OCI-LY1 (cell line): ENCODE results near the gene MN1.

Experiments used
- H2AFZ ChIP-seq: fragments of 200-600 bp; sonication (generic), shearing (Covaris generic); 2 replicates; pipeline ENCODE4 v1.6.0; 2014; ENCODE audit warnings: antibody characterized with exemption, mild to moderate bottlenecking, low read length
- H3F3A ChIP-seq: fragments of 200-600 bp; sonication (generic), shearing (Covaris generic); 2 replicates; pipeline ENCODE4 v1.6.0; 2014; ENCODE audit warnings: mild to moderate bottlenecking, antibody characterized with exemption, low read length, moderate library complexity; ENCODE audit not compliant: insufficient read depth
- H3K27ac ChIP-seq: fragments of 200-600 bp; sonication (generic); 2 replicates; pipeline ENCODE4 v1.5.1; 2014; ENCODE audit warnings: low read length, mixed run types, mild to moderate bottlenecking, low read depth; ENCODE audit not compliant: poor library complexity, severe bottlenecking
- H3K27me3 ChIP-seq: fragments of 200-600 bp; sonication (generic); 2 replicates; pipeline ENCODE4 v1.6.0; 2014; ENCODE audit warnings: antibody characterized with exemption, mild to moderate bottlenecking, low read length, moderate library complexity; ENCODE audit not compliant: insufficient read depth
- H3K36me3 ChIP-seq: fragments of 200-600 bp; sonication (generic); 2 replicates; pipeline ENCODE4 v1.6.1; 2014; ENCODE audit warnings: mild to moderate bottlenecking, antibody characterized with exemption, low read length, moderate library complexity, mixed read lengths; ENCODE audit not compliant: insufficient read depth
- H3K4me1 ChIP-seq: fragments of 200-600 bp; sonication (generic); 2 replicates; pipeline ENCODE4 v1.5.1; 2014; ENCODE audit warnings: mild to moderate bottlenecking, low read length, moderate library complexity; ENCODE audit not compliant: insufficient read depth, severe bottlenecking
- H3K4me2 ChIP-seq: fragments of 200-600 bp; sonication (generic), shearing (Covaris generic); 2 replicates; pipeline ENCODE4 v1.6.1; 2014; ENCODE audit warnings: low read length
- H3K4me3 ChIP-seq: fragments of 200-600 bp; sonication (generic); 2 replicates; pipeline ENCODE4 v1.5.1; 2014; ENCODE audit warnings: low read length, low read depth, mild to moderate bottlenecking, mixed read lengths; ENCODE audit not compliant: poor library complexity, severe bottlenecking
- H3K79me2 ChIP-seq: fragments of 200-600 bp; shearing (Covaris generic); 2 replicates; pipeline ENCODE4 v1.6.1; 2016; ENCODE audit warnings: mixed run types, low read length, mixed read lengths; ENCODE audit not compliant: insufficient read depth
- H3K9ac ChIP-seq: fragments of 200-600 bp; sonication (generic), shearing (Covaris generic); 2 replicates; pipeline ENCODE4 v1.6.1; 2014; ENCODE audit warnings: mild to moderate bottlenecking, low read length, mixed read lengths
- H3K9me2 ChIP-seq: fragments of 200-600 bp; sonication (generic), shearing (Covaris generic); 2 replicates; pipeline ENCODE4 v1.6.1; 2014; ENCODE audit warnings: low read depth, mild to moderate bottlenecking, low read length, mixed read lengths
- H3K9me3 ChIP-seq: fragments of 200-600 bp; shearing (Covaris generic); 2 replicates; pipeline ENCODE4 v1.6.1; 2014; ENCODE audit warnings: low read length, mixed read lengths
- H4K20me1 ChIP-seq: fragments of 200-600 bp; sonication (generic), shearing (Covaris generic); 2 replicates; pipeline ENCODE4 v1.6.0; 2016; ENCODE audit warnings: mild to moderate bottlenecking, low read length; ENCODE audit not compliant: insufficient read depth
- EZH2 ChIP-seq: fragments of 200-600 bp; sonication (generic), shearing (Covaris generic); IDR thresholded peaks from 2 replicates; pipeline ENCODE4 v1.8.0; 2017; ENCODE audit warnings: borderline replicate concordance, mixed run types, mild to moderate bottlenecking, antibody characterized with exemption, low read length, moderate library complexity, mixed read lengths
- TF ChIP-seq, protein P1 (sequence below): fragments of 200-600 bp; sonication (generic), shearing (Covaris generic); IDR thresholded peaks from 2 replicates; pipeline ENCODE4 v1.5.1; 2017; ENCODE audit warnings: mild to moderate bottlenecking, antibody characterized with exemption, low read length, moderate library complexity, mixed read lengths

Gene MN1

DNA sequence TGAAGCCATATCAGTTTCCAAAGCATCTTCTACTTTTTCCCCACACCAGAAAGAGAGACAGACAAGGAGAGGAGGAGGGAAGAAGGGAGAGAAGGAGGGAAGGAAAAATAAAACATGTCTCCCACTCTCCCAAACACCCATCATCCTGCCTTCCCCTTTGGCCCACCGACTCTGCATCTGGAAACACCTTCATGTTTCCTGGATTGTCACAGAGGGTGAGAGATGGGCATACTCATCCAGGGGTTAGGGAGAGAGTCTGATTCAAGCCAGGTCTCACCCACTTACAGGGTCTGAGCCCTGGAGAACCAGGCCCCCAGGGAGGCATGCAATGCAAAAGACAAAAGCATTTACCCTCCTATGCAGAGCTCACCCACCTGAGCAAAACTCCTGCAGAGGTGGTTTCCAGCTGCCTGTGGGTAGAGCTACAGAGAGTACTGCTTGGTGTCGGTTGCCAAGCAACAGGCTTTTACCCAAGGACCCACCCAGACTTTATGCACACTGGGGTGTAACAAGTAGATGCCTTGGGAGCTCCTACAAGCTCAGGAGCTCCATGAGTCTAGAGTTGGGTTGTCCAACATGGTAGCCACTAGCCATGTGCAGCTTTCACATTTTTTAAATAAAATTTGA, 33.4 kb downstream of the MN1 start:
- no peaks in the 10 kb centered on the region for H3K27me3 ChIP-seq
- H3K36me3 ChIP-seq, result no peaks in the 10 kb centered on the region

DNA sequence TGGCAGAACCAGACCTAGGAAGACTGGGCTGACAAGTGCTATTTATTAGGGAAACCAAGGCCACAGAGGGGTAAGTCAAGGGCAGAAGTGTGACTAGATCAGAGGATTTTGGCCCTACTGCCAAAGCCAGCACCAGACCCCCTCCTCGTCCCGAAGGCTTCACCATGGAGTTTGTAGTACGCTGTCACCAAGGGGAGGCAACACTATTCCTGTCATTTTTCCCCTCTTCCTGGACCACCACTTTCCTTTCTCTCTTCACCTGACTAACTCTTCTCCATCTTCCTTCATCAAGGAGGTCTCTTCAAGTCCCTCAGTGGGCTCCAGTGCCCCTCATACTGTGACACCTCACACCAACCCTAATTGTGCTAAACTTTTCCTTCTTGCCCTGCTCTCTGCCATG, 34.9 kb downstream of the MN1 start:
- Histone ChIP-seq H2AFZ (no peak overlapping the region), H3K36me3 (no peaks in the 10 kb centered on the region), H3K9me3 (no peaks in the 10 kb centered on the region), H3K4me3 (no peak overlapping the region), H3K4me2 (no peak overlapping the region), H4K20me1 (no peaks in the 10 kb centered on the region), H3K9me2 (no peaks in the 10 kb centered on the region), H3K27ac (no peak overlapping the region), H3K79me2 (no peaks in the 10 kb centered on the region), H3K4me1 (no peaks in the 10 kb centered on the region), H3F3A (no peaks in the 10 kb centered on the region), H3K9ac (no peak overlapping the region), H3K27me3 (no peaks in the 10 kb centered on the region)
- no peak for TF ChIP-seq EZH2
- TF ChIP-seq, protein P1, sequence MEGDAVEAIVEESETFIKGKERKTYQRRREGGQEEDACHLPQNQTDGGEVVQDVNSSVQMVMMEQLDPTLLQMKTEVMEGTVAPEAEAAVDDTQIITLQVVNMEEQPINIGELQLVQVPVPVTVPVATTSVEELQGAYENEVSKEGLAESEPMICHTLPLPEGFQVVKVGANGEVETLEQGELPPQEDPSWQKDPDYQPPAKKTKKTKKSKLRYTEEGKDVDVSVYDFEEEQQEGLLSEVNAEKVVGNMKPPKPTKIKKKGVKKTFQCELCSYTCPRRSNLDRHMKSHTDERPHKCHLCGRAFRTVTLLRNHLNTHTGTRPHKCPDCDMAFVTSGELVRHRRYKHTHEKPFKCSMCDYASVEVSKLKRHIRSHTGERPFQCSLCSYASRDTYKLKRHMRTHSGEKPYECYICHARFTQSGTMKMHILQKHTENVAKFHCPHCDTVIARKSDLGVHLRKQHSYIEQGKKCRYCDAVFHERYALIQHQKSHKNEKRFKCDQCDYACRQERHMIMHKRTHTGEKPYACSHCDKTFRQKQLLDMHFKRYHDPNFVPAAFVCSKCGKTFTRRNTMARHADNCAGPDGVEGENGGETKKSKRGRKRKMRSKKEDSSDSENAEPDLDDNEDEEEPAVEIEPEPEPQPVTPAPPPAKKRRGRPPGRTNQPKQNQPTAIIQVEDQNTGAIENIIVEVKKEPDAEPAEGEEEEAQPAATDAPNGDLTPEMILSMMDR, result no peak

More for the DNA sequence above, 33.4 kb downstream of the MN1 start:
- Histone ChIP-seq H3K4me3 (no peak overlapping the region), H3K9me2 (no peaks in the 10 kb centered on the region), H4K20me1 (no peaks in the 10 kb centered on the region), H3K4me2 (no peak overlapping the region), H3K9ac (no peak overlapping the region), H3F3A (no peaks in the 10 kb centered on the region), H3K27ac (no peak overlapping the region), H3K79me2 (no peaks in the 10 kb centered on the region), H2AFZ (no peak overlapping the region), H3K9me3 (no peaks in the 10 kb centered on the region), H3K4me1 (no peaks in the 10 kb centered on the region)
- TF ChIP-seq, protein P1, result no peak
- no peak for TF ChIP-seq EZH2

DNA sequence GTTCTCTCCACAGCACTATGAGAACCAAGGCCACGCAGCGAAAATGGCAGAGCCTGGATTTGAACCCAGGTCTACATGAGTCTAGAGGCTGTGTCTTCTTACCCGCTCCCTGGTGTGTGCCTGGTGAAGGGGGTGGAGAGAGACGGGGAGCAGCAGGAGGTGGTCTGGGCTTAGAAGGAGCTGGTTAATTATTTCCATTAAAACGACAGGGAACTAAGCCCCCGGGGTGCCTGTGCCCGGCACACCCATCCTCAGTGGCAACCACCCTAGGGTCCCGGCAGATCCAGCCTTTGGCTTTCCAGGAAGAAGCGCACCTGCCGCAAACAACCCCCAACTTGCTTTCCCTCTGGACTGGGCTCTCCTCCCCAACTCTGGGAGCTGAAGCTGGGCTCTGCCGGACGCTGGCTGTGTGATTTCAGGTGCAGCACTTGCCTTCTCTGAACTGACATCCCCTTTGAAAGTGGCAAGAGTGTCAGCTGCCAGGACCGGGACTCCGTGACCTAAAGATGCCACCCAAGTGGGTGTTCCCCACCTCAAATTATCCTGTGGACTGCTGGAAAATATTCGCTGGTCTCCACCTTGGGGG, 35.8 kb downstream of the MN1 start:
- H3K4me2 ChIP-seq, result no peak overlapping the region
- H3K9me3 ChIP-seq, result no peaks in the 10 kb centered on the region
- no peak overlapping the region for H3K4me3 ChIP-seq
- no peaks in the 10 kb centered on the region for H3K27me3 ChIP-seq
- H3K79me2 ChIP-seq, result no peaks in the 10 kb centered on the region
- no peaks in the 10 kb centered on the region for H4K20me1 ChIP-seq
- no peak overlapping the region for H3K27ac ChIP-seq
- no peaks in the 10 kb centered on the region for H3K9me2 ChIP-seq
- H2AFZ ChIP-seq, result no peak overlapping the region
- no peak overlapping the region for H3K9ac ChIP-seq
- H3F3A ChIP-seq, result no peaks in the 10 kb centered on the region
- TF ChIP-seq, protein P1, result no peak
- TF ChIP-seq EZH2, result no peak
- H3K4me1 ChIP-seq, result no peaks in the 10 kb centered on the region
- no peaks in the 10 kb centered on the region for H3K36me3 ChIP-seq
